GM19099 (cell line): ENCODE results near the gene ARRB2.

Experiments used
- POLR2A ChIP-seq: IDR thresholded peaks from 3 replicates; pipeline ENCODE4 v1.6.1; 2011; ENCODE audit warnings: low read depth; ENCODE audit not compliant: insufficient read length; ENCODE audit errors: extremely low read depth

Gene ARRB2

DNA sequence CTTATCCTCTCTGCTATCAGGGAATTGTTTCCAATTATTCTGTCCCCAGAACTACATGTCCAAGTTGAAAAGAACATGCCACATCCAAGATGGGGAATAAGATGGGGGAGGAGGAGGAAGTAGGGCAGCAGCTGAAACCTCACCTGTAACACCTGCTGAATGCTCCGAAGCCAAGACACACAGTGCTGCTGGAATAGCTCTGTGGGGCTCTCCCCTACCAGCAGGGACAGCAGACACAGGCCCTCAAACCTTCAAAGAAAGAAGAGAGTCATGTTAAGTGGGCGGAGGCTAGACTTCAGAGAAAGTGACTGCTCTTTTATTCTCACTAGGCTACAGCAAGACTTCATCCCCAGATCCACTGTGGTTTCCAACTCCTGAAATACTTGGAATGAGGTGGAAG, 19.7 kb upstream of the ARRB2 start:
- TF ChIP-seq POLR2A = no peak

- no peak for TF ChIP-seq POLR2A
These were observed 18.7 kb upstream of the ARRB2 start for GRCh38 chr17:4691686-4692085.

- no peak for TF ChIP-seq POLR2A
These were observed 17.0 kb upstream of the ARRB2 start for GRCh38 chr17:4693416-4693815.

GRCh38 chr17:4696437-4696805, 14.0 kb upstream of the ARRB2 start:
- TF ChIP-seq POLR2A = no peak

DNA sequence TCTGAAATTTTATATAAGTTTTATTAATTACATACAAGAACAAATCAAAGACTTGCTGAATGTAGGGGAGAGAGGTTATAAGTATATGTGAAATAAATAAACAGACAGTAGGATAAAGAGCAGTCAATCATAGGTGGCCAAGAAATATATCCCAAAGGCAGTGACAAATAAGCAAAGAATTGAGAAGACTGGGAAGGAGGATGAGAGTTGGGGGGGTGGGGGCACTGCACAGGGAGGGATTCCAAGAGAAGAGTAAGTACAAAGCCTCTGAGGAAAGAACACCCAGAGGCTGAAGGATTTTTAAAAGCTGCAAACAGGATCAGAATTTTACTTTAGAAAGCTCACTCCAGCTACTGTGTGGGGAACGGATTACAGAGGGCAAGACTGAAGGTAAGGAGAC, 9.3 kb upstream of the ARRB2 start:
- TF ChIP-seq POLR2A = no peak

GRCh38 chr17:4703330-4703691, 7.1 kb upstream of the ARRB2 start:
- TF ChIP-seq POLR2A = no peak

GRCh38 chr17:4704991-4705390, 5.4 kb upstream of the ARRB2 start:
- TF ChIP-seq POLR2A = no peak

DNA sequence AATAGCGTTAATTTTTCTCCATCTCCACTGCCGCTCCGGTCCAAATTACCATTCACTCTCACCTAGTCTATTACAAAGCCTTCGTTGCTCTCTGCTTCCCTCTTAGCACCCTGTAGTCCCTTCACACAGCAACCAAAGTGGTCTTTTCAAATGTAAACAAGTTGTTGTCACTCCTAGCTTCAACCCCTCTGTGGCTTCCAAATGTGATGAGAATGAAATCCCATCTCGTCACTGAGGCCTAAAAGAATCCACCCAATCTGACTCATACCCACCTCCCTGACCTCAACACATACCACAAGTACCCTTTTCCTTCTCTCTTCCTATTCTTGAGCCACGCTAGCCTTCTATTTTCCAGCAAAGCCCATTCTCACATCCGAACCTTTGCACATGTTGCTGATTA, 4.3 kb upstream of the ARRB2 start:
- TF ChIP-seq POLR2A = no peak

- TF ChIP-seq POLR2A = peak; percentile 33
These were observed 2.0 kb upstream of the ARRB2 start for GRCh38 chr17:4708436-4708835.

DNA sequence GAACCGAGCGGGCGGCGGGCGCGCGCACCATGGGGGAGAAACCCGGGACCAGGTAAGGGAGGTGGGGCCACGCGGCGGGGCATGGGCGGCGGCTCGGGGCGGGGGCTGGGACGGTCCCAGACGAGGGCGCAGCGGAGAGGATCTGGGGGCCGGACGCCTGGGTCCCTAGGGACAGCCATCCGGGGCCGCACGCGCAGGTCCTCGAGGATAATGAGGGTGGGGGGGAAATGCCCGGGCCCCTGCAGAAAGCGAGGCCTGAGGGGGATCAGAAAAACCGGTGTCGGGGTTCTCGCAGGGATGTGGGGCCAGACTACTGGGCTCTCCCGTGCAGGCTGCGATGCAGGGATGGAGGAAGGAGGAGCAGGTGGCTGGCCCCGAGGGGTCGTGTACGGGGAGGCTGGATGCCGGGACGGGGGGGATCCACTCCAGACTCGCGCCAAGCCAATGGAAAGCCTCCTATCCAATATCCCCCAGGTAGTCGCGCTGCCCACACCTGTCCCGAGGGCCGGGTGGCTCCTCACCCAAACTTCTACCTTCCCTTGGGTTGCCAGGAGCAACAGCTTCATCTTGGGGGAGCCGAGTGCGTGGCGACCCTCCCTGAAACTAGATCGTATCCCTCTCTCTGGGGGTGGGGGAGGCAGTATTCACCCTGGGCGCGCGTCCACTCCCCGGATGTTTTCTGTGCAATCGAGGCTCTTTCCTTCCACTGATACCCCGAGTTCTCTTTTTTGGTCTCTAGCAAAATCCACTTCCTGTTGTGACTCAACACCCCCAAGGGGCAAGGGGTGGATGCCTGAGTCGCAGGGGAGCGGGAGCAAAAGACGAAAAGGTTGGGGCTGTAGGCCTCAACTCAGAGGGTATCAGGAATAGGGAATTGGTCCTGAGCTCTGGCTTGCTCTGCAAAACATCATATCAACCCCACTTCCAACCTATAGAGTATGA, 532 bp downstream of the ARRB2 start:
- TF ChIP-seq POLR2A = peak; percentile 20

- TF ChIP-seq POLR2A = no peak
These were observed 1.3 kb downstream of the ARRB2 start for GRCh38 chr17:4711661-4712181.

DNA sequence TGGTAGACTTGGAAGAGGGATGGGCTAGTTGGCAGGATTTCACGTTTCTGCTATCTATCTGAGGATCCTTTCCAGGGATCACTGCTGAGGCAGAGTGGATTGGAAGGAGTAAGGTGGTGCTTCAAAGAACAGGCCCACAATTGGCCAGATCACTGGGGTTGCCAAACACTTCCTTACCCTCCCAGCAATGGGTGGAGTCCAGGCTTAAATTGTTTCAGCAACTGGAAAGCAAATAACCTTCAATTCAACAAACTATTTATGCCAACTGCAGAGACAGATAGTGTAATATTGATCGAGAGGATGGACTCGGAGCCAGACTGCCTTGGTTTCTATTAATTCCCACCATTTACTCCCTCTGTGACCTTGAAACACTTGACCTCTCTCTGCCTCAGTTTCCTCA, 2.1 kb downstream of the ARRB2 start:
- TF ChIP-seq POLR2A = no peak

DNA sequence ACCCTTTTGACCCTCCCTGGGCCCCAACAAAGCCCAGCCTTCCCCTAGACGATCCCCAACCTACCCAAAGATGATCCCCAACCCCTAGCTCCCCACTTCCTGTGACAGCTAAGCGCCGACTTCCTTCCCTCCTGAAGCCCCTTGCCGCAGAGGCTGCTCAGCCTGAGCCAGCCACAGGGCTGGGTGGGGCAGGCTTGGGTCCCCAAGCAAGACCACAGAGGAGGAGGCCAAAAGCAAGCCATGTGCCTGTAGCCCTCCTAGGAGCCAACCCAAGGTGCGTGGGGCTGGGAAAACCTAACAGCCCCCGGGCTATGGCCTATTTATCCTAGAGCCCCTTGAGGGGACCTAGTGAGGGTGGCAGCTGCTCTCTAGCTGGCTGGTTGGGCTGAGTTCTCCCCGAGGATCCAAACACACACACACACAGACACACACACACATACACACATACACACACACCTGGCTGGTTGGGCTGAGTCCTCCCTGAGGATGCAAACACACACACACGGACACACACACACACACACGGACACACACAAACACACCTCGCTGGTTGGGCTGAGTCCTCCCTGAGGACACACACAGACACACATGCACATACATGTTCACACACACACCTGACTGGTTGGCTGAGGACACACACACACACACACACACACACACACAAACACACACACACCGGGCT, 4.8 kb downstream of the ARRB2 start:
- no peak for TF ChIP-seq POLR2A

DNA sequence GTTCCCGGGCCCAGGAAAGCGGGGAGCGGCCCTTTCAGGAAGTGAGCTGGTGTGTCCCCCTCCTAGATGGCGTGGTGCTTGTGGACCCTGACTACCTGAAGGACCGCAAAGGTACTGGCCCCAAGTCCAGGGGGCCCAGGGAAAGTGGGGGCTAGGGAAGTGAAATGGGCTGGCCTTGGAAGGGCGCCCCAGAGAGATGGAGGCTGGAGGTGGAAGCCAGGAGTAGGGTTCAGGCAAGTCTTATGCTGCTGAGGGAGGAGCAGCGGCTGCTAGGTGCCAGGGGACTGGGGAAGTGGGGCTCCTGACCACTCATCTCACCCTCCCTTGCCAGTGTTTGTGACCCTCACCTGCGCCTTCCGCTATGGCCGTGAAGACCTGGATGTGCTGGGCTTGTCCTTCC, 5.6 kb downstream of the ARRB2 start:
- TF ChIP-seq POLR2A = no peak

- no peak for TF ChIP-seq POLR2A
These were observed 7.4 kb downstream of the ARRB2 start for GRCh38 chr17:4717791-4718190.

DNA sequence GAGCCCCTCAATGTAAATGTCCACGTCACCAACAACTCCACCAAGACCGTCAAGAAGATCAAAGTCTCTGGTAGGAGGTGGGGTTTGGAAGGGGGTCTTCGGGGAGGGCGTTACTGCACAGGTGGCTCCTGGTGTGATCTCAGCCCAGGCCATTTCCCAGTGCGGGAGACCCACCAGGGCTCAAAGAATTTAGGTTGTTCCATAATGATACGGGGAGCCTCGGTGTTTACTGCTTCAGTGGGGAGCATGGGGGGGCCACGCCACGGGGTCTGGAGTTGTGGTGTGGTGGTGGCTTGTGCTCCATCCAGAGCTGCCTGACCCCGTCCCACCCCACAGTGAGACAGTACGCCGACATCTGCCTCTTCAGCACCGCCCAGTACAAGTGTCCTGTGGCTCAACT, 7.8 kb downstream of the ARRB2 start:
- no peak for TF ChIP-seq POLR2A

- TF ChIP-seq POLR2A = no peak
These were observed 8.7 kb downstream of the ARRB2 start for GRCh38 chr17:4719146-4719545.

- no peak for TF ChIP-seq POLR2A
These were observed 9.3 kb downstream of the ARRB2 start for GRCh38 chr17:4719684-4720221.
